AG04449 (cell line): ENCODE measurements around the gene ACADVL.

Source experiments
- CTCF ChIA-PET: fragments of 350-600 bp; formaldehyde crosslinking; extraction: SDS; loops from one replicate; lab custom pipeline; 2021; ENCODE audit warnings: antibody characterized with exemption; lab: Yijun Ruan, JAX
- POLR2A ChIA-PET: fragments of 400-600, 350-600 bp; formaldehyde crosslinking; extraction: SDS; loops from one replicate; lab custom pipeline; 2020; ENCODE audit warnings: antibody characterized with exemption, inconsistent platforms; lab: Yijun Ruan, JAX
- DNase-seq: peaks from one replicate; pipeline ENCODE4 v3.0.0-alpha.2; 2010; ENCODE audit warnings: low read depth, low spot score
- H3K4me3 ChIP-seq: 2 replicates; pipeline ENCODE4 v1.5.1; 2011; ENCODE audit warnings: low read depth, mild to moderate bottlenecking, control low read depth, low read length
- CTCF ChIP-seq: IDR thresholded peaks from one replicate; pipeline ENCODE4 v1.5.1; 2011; ENCODE audit warnings: mild to moderate bottlenecking, moderate library complexity, low read length, control low read depth, inconsistent platforms; ENCODE audit not compliant: insufficient read depth; ENCODE audit errors: missing control alignments

ACADVL gene

GRCh38 chr17:7253082-7253481 is 33.3 kb downstream of the ACADVL start:
- TF ChIP-seq CTCF = no peak
- CTCF ChIA-PET = interaction anchor here (2.2 kb wide), 1 partner anchor 12 kb away, joined by 9 read pairs; no protein-coding TSS in a partner anchor
- peak overlapping the region; percentile 84 for H3K4me3 ChIP-seq

GRCh38 chr17:7254511-7254910 is 34.8 kb downstream of the ACADVL start:
- TF ChIP-seq CTCF = no peak
- H3K4me3 ChIP-seq = no peak overlapping the region
- ChIA-PET POLR2A (no interaction called here), CTCF (interaction anchor here (1.4 to 2.2 kb wide), 3 partner anchors 10 to 306 kb away, joined by 3 to 9 read pairs (median 3); partner anchors contain the start of gene SLC2A4)
- no peak for DNase-seq

More at GRCh38 chr17:7253082-7253481, 33.3 kb downstream of the ACADVL start:
- POLR2A ChIA-PET = no interaction called here
- no peak for DNase-seq

GRCh38 chr17:7256766-7257456 is 37.2 kb downstream of the ACADVL start:
- TF ChIP-seq CTCF = no peak
- H3K4me3 ChIP-seq = no peak overlapping the region
- CTCF ChIA-PET = interaction anchor here (0.7 to 1.4 kb wide), 4 partner anchors 24 to 303 kb away, joined by 3 to 7 read pairs (median 4); partner anchors contain the start of gene SLC2A4
- POLR2A ChIA-PET = no interaction called here
- no peak for DNase-seq

GRCh38 chr17:7258731-7259554 is 39.2 kb downstream of the ACADVL start:
- ChIA-PET POLR2A (interaction anchor here (0.5 to 1.2 kb wide), 2 partner anchors 23 to 52 kb away, joined by 3 read pairs; partner anchors contain the start of gene SLC2A4), CTCF (interaction anchor here (1.2 to 3.3 kb wide), 4 partner anchors 21 to 302 kb away, joined by 3 to 13 read pairs (median 8); no protein-coding TSS in a partner anchor)
- no peak for DNase-seq

GRCh38 chr17:7259555-7259889 is 39.8 kb downstream of the ACADVL start:
- no peak overlapping the region for H3K4me3 ChIP-seq
- CTCF ChIA-PET = interaction anchor here (1.2 to 3.3 kb wide), 4 partner anchors 21 to 301 kb away, joined by 3 to 13 read pairs (median 8); no protein-coding TSS in a partner anchor
- no peak for TF ChIP-seq CTCF
- no peak for DNase-seq
- POLR2A ChIA-PET = interaction anchor here (0.5 to 1.2 kb wide), 3 partner anchors 22 to 70 kb away, joined by 3 to 5 read pairs (median 3); partner anchors contain the start of genes NEURL4 and SLC2A4

More at GRCh38 chr17:7258731-7259554, 39.2 kb downstream of the ACADVL start:
- TF ChIP-seq CTCF = no peak
- no peak overlapping the region for H3K4me3 ChIP-seq
